ENCODE data around the gene LRRC26.

DNA sequence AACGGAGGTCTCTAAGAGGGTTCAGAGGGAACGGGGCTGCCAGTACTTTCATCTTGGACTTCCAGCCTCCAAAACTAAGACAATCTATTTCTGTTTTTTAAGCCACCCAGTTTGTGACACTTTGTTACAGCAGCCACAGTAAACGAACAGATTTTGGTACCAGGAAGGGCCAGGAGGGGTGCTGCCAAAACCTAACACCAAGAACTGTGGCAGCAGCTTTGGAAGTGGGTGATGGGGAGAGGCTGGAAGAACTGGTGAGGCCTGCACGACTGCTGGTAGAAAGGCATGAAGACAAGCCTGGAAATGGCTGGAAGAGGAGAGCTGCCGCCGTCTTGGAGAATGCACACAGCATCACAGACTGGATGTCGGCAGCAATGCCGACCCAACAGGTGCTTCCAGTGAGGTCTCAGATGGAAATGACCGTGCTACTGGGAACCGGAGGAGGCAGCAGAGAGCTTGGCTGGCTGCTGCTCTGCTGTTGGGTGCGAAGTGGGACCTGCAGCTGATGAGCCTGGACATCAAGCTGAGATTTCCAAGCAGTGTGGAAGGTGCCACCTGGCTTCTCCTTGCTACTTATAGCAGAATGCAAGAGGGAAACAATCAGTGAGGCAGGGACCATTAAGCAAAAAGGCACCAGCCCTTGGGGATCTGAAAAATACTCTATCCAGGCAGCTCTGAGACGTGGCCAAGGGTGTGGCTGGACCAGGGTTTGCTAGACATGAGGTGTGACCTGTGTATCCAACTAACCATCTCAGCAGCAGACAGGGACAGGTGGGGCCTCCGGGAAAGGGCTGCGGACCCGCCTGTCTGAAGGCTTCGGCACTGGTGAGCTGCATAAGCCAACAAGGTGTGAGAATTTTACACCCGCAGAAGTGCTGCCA, 6.7 kb upstream of the LRRC26 start:
- TF ChIP-seq POLR2AphosphoS5 (IDR thresholded peaks at IDR 0.05; ENCODE audit: low read depth, low read length) (no peak), SIN3A (IDR thresholded peaks at IDR 0.05; ENCODE audit: low read depth) (no peak), EGR1 (IDR thresholded peaks at IDR 0.05; ENCODE audit: low read depth) (no peak), CBX3 (IDR thresholded peaks at IDR 0.05; ENCODE audit: low read depth) (no peak)
- TF ChIP-seq, protein P1, sequence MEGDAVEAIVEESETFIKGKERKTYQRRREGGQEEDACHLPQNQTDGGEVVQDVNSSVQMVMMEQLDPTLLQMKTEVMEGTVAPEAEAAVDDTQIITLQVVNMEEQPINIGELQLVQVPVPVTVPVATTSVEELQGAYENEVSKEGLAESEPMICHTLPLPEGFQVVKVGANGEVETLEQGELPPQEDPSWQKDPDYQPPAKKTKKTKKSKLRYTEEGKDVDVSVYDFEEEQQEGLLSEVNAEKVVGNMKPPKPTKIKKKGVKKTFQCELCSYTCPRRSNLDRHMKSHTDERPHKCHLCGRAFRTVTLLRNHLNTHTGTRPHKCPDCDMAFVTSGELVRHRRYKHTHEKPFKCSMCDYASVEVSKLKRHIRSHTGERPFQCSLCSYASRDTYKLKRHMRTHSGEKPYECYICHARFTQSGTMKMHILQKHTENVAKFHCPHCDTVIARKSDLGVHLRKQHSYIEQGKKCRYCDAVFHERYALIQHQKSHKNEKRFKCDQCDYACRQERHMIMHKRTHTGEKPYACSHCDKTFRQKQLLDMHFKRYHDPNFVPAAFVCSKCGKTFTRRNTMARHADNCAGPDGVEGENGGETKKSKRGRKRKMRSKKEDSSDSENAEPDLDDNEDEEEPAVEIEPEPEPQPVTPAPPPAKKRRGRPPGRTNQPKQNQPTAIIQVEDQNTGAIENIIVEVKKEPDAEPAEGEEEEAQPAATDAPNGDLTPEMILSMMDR (IDR thresholded peaks at IDR 0.05 in 2 of 3, conservative IDR thresholded peaks at IDR 0.05 in 1 of 3; ENCODE audit: borderline replicate concordance in 1 of 3, insufficient read depth in 1 of 3, low read depth in 2 of 3, low read length in 2 of 3) = peak in 2 of 3 experiments; percentile 36 to 37; a peak in 3 of 6 replicates

All from HCT116 (cell line).